AG04449 (cell line): ENCODE data around the gene PUS3.

Experiments used
- CTCF ChIA-PET: fragments of 350-600 bp; formaldehyde crosslinking; extraction: SDS; loops from one replicate; lab custom pipeline; 2021; ENCODE audit warnings: antibody characterized with exemption; lab: Yijun Ruan, JAX
- POLR2A ChIA-PET: fragments of 400-600, 350-600 bp; formaldehyde crosslinking; extraction: SDS; loops from one replicate; lab custom pipeline; 2020; ENCODE audit warnings: antibody characterized with exemption, inconsistent platforms; lab: Yijun Ruan, JAX
- DNase-seq: peaks from one replicate; pipeline ENCODE4 v3.0.0-alpha.2; 2010; ENCODE audit warnings: low read depth, low spot score
- H3K4me3 ChIP-seq: 2 replicates; pipeline ENCODE4 v1.5.1; 2011; ENCODE audit warnings: low read depth, mild to moderate bottlenecking, control low read depth, low read length
- TF ChIP-seq, protein P1 (sequence below): IDR thresholded peaks from one replicate; pipeline ENCODE4 v1.5.1; 2011; ENCODE audit warnings: mild to moderate bottlenecking, moderate library complexity, low read length, control low read depth, inconsistent platforms; ENCODE audit not compliant: insufficient read depth; ENCODE audit errors: missing control alignments

Gene PUS3

DNA sequence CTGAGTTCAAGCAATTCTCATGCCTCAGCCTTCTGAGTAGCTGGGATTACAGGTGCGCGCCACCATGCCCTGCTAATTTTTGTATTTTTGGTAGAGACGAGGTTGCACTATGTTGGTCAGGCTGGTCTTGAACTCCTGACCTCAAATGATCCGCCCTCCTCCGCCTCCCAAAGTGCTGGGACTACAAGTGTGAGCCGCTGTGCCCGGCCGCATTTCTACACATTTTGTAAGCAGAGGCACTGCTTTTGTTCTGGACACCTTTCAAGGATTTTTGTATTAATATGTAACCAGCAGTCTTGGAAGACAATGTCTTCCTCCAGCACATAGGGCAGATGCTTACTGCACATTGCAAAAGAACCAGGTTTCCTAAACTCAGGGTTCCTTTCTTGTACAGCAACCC lies 31.5 kb upstream of the PUS3 start:
- POLR2A ChIA-PET, result no interaction called here
- H3K4me3 ChIP-seq, result no peak overlapping the region
- TF ChIP-seq, protein P1, sequence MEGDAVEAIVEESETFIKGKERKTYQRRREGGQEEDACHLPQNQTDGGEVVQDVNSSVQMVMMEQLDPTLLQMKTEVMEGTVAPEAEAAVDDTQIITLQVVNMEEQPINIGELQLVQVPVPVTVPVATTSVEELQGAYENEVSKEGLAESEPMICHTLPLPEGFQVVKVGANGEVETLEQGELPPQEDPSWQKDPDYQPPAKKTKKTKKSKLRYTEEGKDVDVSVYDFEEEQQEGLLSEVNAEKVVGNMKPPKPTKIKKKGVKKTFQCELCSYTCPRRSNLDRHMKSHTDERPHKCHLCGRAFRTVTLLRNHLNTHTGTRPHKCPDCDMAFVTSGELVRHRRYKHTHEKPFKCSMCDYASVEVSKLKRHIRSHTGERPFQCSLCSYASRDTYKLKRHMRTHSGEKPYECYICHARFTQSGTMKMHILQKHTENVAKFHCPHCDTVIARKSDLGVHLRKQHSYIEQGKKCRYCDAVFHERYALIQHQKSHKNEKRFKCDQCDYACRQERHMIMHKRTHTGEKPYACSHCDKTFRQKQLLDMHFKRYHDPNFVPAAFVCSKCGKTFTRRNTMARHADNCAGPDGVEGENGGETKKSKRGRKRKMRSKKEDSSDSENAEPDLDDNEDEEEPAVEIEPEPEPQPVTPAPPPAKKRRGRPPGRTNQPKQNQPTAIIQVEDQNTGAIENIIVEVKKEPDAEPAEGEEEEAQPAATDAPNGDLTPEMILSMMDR, result no peak
- CTCF ChIA-PET, result interaction anchor here (2.7 kb wide), 1 partner anchor 260 kb away, joined by 10 read pairs; no protein-coding TSS in a partner anchor
- DNase-seq, result no peak

DNA sequence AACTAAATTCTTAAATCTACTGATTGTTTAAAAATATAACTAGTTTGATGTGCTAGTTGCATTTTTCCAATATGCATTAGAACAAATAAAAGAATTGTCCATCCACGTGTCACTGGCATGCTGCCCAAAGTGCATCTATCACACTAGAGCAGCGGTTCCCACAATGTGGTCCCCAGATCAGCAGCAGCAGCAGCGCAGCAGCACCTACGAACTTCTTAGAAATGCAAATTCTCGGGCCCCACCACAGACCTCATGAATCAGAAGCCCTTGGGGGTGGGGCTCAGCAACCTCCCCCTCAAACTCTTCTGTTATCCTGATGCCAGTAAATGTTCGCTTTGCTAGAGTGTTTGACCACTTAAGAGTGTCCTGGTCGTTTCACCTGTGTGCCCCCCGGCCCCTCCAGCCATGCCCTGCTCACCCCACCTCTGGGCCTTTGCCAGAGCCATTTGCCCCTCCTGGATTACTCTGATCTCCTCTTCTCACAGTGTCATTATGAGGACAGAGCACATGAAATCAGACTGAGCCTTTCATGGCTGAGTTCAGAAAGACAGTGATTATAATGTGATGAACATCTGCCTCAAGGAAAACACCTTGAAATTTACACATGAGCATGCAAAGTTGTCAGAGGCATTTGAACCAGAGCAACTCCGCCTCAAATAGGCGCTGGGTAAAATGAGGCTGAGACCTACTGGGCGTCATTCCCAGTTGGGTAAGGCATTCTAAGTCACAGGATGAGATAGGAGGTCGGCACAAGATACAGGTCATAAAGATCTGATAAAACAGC lies 30.2 kb upstream of the PUS3 start:
- CTCF ChIA-PET, result interaction anchor here (6.6 to 12.7 kb wide), 2 partner anchors 7 to 258 kb away, joined by 49 to 293 read pairs; no protein-coding TSS in a partner anchor
- TF ChIP-seq, protein P1, result no peak
- POLR2A ChIA-PET, result no interaction called here

DNA sequence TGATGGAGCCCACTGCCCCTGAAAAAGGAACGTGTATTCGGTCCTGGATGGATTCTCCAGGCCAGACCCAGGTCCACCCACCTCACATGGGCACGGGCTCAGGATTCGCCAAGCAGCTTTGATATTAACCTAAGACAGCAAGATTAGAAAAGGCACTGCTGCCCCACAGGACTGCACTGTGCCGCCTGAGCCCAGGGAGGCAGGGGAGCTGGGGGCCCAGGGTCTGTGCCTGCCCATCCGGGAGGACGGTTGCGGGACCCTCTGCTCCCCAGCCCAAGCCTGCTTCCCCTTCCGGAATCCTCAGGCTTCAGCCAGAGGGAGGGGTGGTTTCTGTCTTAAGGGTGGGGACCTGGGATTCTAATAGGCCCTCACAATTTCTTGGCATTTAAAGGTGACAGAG lies 29.3 kb upstream of the PUS3 start:
- CTCF ChIA-PET, result interaction anchor here (1.7 to 12.7 kb wide), 3 partner anchors 8 to 259 kb away, joined by 7 to 293 read pairs (median 49); no protein-coding TSS in a partner anchor
- DNase-seq, result no peak

More for the DNA sequence above, 30.2 kb upstream of the PUS3 start:
- no peak overlapping the region for H3K4me3 ChIP-seq
- no peak for DNase-seq

DNA sequence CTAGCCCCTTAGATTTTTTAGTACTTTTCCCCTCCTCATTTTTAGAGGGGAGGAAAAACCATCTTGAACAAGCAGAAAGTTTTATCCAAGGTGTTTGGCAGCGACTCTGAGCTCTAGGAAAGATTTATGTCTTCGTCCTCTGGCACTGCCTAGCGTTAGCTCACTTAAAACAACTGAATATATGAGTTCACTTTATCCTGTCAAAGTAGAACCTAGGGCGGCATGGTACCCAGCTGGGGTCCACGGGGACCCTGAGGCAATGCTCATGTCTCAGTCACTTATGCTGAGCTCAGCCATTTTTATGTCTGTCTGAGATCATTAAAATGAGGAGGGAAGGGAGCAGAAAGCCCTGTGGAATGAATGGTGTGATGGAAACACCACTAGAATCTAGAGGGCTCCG lies 28.7 kb upstream of the PUS3 start:
- H3K4me3 ChIP-seq, result no peak overlapping the region
- POLR2A ChIA-PET, result no interaction called here
- CTCF ChIA-PET, result interaction anchor here (1.7 to 12.7 kb wide), 3 partner anchors 9 to 260 kb away, joined by 7 to 293 read pairs (median 49); no protein-coding TSS in a partner anchor
- TF ChIP-seq, protein P1, result no peak
- DNase-seq, result no peak

More for the DNA sequence above, 29.3 kb upstream of the PUS3 start:
- TF ChIP-seq, protein P1, result no peak
- POLR2A ChIA-PET, result no interaction called here
- H3K4me3 ChIP-seq, result no peak overlapping the region

DNA sequence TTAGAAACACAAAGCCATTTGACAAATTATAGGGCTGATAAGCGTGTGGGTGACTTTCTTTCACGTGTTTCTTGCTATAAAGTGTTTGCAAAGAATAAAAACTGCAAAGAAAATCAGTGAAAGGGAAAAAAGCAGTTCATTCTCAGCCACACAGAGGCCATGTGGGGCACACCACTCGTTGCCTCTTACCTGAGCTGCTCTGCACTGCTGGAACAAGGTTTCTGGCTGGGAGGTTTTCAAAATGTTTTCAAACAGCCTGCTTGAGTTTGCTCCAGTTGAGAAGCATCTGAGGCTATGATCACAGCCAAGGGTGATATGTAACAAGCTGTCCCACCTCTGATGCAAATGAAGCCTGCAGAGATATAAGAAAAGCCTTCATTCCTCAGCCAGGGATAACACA lies 28.1 kb upstream of the PUS3 start:
- ChIA-PET CTCF (interaction anchor here (1.7 to 12.7 kb wide), 3 partner anchors 8 to 260 kb away, joined by 7 to 293 read pairs (median 49); no protein-coding TSS in a partner anchor), POLR2A (no interaction called here)
- TF ChIP-seq, protein P1, result no peak
- DNase-seq, result no peak
- H3K4me3 ChIP-seq, result no peak overlapping the region

DNA sequence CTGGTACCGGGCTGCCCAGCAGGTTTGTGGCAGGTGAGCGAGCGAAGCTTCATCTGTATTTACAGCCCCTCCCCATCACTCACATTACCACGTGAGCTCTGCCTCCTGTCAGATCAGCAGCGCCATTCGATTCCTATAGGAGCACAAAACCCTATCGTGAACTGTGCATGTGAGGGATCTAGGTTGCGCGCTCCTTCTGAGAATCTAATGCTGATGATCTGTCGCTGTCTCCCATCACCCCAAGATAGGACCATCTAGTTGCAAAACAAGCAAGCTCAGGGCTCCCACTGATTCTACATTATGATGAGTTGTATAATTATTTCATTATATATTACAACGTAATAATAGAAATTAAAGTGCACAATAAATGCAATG lies 27.1 kb upstream of the PUS3 start:
- no peak overlapping the region for H3K4me3 ChIP-seq
- TF ChIP-seq, protein P1, result no peak
- POLR2A ChIA-PET, result no interaction called here
- DNase-seq, result no peak
- CTCF ChIA-PET, result interaction anchor here (0.8 to 12.7 kb wide), 4 partner anchors 9 to 261 kb away, joined by 3 to 293 read pairs (median 31); no protein-coding TSS in a partner anchor
